HG03175 (cell line): Measurements from ENCODE around the gene CALML5.
"Not testable (repeated sequence)": the region's sequence is repeated elsewhere in the genome, so short reads cannot be mapped to it uniquely, and the experiment has no call there.

Source experiments
- ATAC-seq: cut with Tn5 transposase; IDR thresholded peaks from one replicate; pipeline ENCODE4 v1.9.1; 2021; ENCODE audit warnings: mild to moderate bottlenecking, moderate library complexity; ENCODE audit not compliant: unreplicated experiment

Gene CALML5

GRCh38 chr10:5486853-5487235 is 12.5 kb downstream of the CALML5 start:
- ATAC-seq, result no peak

DNA sequence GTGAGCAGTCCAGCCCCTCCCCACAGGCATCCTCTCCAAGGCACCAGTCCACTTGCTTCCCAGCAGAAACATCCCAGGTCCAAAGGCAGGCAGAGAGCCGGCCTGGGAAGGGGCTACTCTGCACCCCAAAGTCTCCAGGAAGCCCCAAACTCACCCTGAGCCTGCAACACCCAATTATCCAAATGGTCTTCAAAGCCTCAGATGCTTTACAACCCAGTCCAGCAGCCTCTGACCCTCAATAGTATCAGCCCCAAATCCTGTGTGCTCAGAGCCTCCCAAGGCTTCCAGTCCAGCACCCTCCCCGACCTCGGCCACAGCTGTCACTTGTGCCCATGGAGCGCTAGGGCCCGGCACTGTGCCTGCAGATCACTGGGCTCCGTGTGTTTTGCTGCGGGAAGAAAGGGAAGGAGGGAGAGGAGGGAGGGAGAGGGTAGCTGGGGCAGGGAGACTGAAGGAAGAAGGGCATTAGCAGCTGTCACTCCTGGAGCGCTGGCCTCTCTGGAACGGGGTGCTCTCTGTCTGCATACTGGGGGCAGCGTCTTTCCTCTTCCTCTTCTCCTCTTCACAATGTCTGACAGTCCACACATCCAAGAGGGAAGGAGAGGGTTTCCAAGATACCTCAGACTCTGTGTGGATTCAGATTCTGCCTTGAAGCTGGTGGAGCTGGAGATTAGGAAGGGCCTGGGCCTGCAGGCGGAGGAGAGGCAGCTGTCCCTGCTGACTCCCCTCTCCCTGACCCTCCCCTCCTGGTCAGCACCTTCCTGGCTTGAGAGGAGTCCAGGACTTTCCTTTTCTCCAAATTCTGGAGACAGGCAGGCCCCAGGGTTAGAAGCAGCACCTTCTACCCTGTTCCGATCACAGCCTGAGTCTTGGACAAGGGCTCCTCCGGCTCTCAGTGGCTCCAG is 13.2 kb downstream of the CALML5 start:
- no peak for ATAC-seq

- ATAC-seq, result no peak
Observed at GRCh38 chr10:5485290-5485689, 14.1 kb downstream of the CALML5 start.

GRCh38 chr10:5484205-5484604 is 15.2 kb downstream of the CALML5 start:
- no peak for ATAC-seq

DNA sequence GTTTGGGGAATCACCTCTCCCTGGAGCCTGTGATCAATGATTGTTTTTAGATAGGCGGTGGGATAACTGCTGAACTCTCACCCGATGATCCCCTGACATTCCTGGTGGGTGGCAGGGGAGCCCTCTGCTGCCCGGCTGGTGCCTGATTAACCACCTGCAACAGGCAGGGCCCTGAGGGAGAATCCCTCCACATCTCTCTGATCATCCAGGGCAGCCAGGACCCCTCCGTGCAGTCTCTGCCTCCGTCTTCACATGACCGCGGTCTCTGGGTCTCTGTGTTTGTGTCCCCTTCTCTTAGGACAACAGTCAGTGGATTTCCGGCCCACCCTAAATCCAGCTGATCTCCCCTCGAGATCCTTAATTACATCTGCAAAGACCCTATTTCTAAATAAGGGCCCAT is 17.4 kb downstream of the CALML5 start:
- ATAC-seq, result no peak

- ATAC-seq, result no peak
Observed at GRCh38 chr10:5481121-5481520, 18.2 kb downstream of the CALML5 start.

GRCh38 chr10:5480162-5480941 is 19.0 kb downstream of the CALML5 start:
- ATAC-seq, result no peak

- ATAC-seq, result no peak
Observed at GRCh38 chr10:5479481-5480161, 19.7 kb downstream of the CALML5 start.

DNA sequence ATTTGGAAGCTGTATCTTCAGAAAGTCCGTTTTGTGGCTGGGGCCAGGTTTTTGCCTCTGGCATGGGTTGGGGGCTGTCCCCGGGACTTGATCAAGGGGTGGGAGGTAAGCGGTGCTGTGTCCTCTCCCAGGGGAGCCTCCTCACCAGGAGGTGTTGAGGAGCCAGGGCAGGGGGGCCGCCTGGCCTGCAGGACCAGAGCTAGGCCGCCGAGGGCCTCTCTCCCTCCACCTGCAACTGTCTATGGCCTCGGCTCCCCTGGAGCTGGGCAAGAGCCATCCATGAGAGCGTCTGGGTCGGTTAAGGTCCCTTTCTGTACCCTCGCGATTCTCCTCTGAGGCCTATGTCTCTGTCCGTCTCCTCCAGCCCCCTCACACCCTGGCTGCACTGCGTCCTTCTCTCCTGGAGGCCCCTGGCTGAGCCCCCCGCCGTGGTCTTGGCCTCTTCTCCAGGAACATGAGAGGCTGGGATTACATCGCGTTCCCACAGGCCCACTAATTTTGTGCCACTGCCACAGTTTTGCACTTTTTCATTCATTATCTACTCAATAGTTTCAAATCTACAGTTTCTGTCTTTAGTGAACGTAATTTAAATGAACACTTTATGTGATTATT is 20.6 kb downstream of the CALML5 start:
- ATAC-seq, result no peak

DNA sequence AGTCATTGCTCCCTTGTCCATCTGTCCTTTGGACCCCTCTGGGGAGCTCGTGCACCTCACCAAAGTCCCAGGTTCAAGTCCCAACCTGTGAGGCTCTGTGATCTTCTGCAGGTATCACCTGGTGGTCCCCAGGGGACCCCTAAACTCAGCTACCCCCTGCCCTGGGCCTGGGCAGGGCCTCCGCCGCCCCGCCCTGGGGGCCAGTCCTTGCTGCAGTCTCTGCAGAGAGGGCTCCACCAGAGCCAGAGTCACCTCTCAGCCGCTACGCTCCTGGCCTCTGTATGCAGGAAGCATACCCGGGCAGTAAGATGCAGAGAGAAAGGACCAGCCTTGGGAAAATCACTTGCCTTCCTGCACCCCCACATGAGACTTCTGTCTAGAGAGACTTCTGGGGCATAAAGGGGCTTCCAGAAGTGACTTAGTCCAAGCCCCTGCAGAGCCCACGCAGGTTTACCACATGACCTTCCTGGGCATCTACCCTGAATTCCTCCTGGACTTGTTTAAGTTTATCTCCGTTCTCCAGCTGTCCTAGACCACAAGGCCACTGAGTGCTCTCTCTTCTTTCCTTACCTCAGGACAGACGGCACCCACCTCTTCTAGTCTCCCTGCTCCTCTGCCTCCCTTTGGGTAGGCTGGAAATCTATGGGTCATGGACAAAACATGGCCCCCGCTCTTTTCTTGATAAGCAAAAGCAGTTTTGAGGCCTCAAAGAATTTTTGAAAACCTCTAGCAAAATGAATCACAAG is 21.2 kb downstream of the CALML5 start:
- ATAC-seq, result no peak

DNA sequence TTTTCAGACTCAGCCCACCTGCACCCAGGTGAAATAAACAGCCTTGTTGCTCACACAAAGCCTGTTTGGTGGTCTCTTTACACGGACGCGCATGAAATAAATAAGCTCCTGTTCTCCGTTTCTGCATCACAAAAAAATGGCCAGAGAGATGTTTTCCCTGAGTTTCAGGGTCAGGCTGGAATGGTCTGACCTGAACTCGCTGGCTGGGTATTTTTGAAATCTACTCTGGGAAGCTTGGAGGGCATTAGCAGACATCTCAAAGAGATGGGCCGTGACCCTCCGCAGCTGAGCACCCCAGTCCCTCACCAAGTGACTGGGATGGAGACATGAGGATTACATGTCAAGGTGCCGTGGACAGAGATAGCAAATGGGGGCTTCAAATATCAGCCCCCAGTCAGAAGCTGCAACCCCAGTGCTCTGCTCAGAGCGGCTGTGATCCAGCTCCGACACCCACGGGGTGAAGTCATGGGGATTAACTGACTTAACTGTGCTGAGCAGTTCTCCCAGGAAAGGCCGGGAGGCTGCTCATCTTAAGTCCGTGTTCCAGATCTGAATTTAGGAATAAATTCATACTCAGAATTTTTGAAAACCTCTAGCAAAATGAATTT is 22.3 kb downstream of the CALML5 start:
- no peak for ATAC-seq

DNA sequence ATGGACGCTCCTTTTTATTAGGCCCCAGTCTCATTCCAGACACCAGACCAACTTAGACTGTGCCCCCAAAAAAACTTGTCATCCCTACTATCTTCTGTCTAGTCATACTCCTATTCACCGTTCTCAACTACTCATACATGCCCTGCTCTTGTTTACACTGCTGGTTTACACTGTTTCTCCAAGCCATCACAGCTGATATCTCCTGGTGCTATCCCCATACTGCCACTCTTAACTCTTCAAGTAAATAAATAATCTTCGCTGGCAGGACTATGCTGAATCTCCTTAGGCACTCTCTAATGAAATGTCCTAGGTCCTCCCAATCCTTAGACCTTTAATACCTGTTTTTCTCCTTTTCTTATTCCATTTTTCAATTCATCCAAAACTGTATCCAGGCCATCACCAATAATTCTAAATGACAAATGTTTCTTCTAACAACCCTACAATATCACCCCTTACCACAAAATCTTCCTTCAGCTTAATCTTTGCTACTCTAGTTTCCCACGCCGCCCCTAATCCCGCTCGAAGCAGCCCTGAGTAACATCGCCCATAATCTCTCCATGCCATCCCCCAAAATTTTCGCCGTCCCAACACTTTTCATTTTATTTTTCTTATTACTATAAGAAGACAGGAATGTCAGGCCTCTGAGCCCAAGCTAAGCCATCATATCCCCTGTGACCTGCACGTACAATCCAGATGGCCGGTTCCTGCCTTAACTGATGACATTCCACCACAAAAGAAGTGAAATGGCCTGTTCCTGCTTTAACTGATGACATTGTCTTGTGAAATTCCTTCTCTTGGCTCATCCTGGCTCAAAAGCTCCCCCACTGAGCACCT is 23.2 kb downstream of the CALML5 start:
- not testable (repeated sequence) for ATAC-seq

DNA sequence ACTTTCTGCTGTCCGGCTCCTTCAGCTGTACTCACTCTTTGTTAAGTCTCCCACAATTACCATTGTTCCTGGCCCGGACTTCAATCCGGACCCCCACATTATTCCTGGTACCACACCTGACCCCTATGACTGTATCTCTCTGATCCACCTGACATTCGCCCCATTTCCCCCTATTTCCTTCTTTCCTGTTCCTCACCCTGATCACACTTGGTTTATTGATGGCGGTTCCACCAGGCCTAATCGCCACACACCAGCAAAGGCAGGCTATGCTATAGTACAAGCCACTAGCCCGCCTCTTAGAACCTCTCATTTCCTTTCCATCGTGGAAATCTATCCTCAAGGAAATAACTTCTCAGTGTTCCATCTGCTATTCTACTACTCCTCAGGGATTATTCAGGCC is 24.3 kb downstream of the CALML5 start:
- ATAC-seq, result not testable (repeated sequence)

DNA sequence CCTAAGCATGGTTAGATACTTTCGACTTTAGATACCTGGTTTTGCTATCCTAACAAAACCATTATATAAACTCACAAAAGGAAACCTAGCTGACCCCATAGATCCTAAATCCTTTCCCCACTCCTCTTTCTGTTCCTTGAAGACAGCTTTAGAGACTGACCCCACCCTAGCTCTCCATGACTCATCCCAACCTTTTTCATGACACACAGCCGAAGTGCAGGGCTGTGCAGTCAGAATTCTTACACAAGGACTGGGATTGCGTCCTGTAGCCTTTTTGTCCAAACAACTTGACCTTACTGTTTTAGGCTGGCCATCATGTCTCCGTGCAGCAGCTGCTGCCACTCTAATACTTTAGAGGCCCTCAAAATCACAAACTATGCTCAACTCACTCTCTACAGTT is 24.7 kb downstream of the CALML5 start:
- not testable (repeated sequence) for ATAC-seq

DNA sequence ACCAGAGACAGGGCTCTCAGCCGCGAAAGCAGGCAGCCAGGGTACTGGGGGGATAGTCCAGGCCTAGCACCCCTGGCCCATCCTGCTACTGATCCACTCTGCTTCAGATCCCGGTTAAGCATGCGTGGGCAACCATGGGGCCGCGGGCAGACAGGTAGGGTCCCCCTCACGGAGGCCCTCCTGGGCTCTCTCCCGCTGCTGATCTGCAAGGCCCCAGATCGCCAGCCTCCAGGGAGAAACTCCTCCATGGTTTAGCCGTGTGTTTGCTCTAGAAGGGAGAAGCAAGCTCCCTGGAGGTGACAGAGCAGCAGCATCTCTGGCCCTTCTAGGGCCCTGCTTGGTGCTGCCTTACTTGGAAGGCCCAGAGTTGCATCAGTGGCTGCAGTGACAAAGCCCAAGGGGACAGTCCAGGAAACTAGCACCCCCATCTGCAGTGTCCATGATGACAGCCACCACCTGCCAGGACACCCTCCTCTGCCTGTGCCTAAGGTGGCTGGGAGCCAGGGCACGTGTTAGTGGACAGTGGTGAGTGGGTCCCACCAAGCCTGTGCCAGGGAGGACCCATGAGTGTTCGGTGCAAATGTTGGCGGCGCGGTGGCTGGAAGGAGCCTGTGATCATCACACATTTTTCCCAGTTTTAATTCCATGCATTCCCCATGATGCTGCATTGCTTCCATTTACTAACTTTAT is 29.2 kb downstream of the CALML5 start:
- ATAC-seq, result no peak

DNA sequence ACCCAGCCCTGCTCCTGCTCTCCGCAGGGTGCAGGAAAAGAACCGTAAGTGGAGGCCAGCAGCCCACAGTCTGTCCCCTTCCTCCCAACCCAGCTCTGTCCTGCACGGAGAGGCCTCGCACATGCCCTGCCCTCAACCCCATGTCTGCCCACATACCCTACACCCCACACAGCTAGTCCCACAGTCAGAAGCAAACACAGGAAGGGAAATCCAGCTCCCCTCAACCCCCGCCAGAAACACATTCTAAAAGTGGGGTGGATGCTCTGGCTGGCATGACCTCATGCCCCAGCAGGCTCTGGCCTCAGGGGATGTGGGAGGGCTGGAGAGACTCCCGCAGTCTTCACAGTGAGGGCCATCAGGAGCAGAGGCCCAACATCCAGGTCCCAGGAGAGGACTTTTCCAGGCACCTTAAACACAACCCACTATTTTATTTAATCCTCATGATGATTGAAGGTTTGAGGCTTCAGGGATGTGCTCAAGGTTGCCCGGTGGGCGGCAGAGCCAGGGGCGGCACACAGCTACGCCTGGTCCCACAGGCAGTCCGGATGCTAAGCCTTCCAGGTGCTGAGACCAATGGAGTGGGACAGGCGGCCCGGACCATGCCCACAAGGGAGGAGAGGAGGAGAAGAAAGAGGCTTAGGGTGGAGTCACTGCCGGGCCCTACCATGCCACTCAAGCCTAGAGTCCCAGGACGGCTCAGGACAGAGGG is 29.9 kb downstream of the CALML5 start:
- no peak for ATAC-seq

DNA sequence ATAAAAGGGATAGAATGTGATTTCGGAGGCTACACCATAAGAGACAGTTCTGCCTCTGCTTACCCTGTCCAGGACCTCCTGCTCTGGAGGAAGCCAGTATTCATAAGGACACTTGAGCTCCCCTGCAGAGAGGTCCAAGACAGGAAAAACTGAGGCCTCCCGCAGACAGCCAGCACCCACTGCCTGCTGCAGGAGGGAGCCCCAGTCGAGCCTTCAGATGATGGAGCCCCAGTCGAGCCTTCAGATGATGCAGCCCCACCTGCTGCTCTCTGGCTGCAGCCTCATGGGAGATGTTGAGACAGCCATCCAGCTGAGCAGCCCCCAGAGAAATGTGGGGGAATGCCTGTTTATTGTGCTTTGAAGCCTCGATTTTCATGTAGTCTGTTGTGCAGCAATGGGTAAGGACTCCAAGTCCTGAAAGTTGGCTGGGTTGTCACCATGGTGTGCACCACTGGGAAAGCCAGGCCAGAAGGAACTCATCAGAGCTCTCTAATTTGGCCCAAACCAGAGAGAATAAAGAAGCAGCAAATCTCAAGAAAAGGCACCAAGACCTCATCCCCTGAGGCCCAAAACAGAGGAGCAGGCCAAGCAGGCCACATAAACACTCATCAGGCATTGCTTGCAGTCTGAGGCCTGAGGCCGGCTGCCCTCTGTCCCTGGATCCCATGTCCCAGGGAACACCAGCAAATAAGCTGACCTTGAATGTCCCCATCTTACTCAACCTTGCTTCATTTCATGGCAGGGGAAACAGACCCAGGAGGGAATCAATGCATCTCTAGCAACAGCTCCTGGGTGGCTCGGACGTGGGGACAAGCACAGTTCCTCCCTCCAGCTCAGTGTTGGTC is 30.9 kb downstream of the CALML5 start:
- no peak for ATAC-seq
